IMR-90 (cell line): ENCODE data around the gene CSNK1D. TPM values are rescaled to one million over a fixed set of nuclear protein-coding genes. Genes with fewer than 3 reads are reported as not detected.

Experiments used
- ATAC-seq: fragments of 200-7000 bp; cut with Tn5 transposase; 2 replicates; pipeline ENCODE4 v1.9.1; 2020; ENCODE audit warnings: low read depth, mild to moderate bottlenecking, moderate library complexity
- BruUV-seq: library from RNA; stranded (reverse); fragments of 400-500 nt; replicated peaks from 2 replicates; lab custom pipeline; 2021; lab: Mats Ljungman, UMichigan
- CTCF ChIA-PET: fragments of 300-600 bp; formaldehyde crosslinking; extraction: SDS; loops from one replicate; lab custom pipeline; 2021; ENCODE audit warnings: antibody characterized with exemption; lab: Yijun Ruan, JAX
- POLR2A ChIA-PET: fragments of 300-600 bp; sonication (Branson Sonifier 250); formaldehyde crosslinking; loops from one replicate; lab custom pipeline; 2022; ENCODE audit warnings: antibody characterized with exemption; ENCODE audit not compliant: unreplicated experiment; lab: Charles Lee
- DNase-seq: peaks from one replicate; pipeline ENCODE4 v3.0.0; 2013
- H2AFZ ChIP-seq: replicated peaks from 2 replicates; pipeline ENCODE3; 2013; ENCODE audit warnings: low read length, mild to moderate bottlenecking; ENCODE audit not compliant: poor library complexity
- H2AK5ac ChIP-seq: 2 replicates; pipeline ENCODE4 v1.6.1; 2013; ENCODE audit warnings: low read depth, low read length, inconsistent platforms
- H2AK9ac ChIP-seq: replicated peaks from 2 replicates; pipeline ENCODE3; 2013; ENCODE audit warnings: mild to moderate bottlenecking, low read depth, low read length, moderate library complexity; ENCODE audit not compliant: poor library complexity
- H2BK120ac ChIP-seq: 2 replicates; pipeline ENCODE4 v1.6.1; 2013; ENCODE audit warnings: low read depth, low read length, inconsistent platforms
- H2BK15ac ChIP-seq: 3 replicates; pipeline ENCODE4 v1.6.1; 2013; ENCODE audit warnings: low read depth, low read length, inconsistent platforms
- H2BK20ac ChIP-seq: 2 replicates; pipeline ENCODE4 v1.6.1; 2013; ENCODE audit warnings: low read depth, mild to moderate bottlenecking, inconsistent platforms, low read length, moderate library complexity
- H2BK5ac ChIP-seq: 2 replicates; pipeline ENCODE4 v1.6.1; 2013; ENCODE audit warnings: mild to moderate bottlenecking, low read depth, low read length, inconsistent platforms; ENCODE audit not compliant: poor library complexity, severe bottlenecking
- H3K14ac ChIP-seq: replicated peaks from 2 replicates; pipeline ENCODE4 v1.6.1; 2013; ENCODE audit warnings: low read depth, low read length, inconsistent platforms
- H3K18ac ChIP-seq: 2 replicates; pipeline ENCODE4 v1.6.1; 2013; ENCODE audit warnings: low read depth, low read length, control low read depth
- H3K23ac ChIP-seq: 2 replicates; pipeline ENCODE4 v1.6.1; 2013; ENCODE audit warnings: low read depth, low read length, inconsistent platforms
- H3K27ac ChIP-seq: 2 replicates; pipeline ENCODE4 v1.5.1; 2013; ENCODE audit warnings: mild to moderate bottlenecking, control low read depth, low read length; ENCODE audit not compliant: insufficient read depth
- H3K27me3 ChIP-seq: 2 replicates; pipeline ENCODE4 v1.6.1; 2013; ENCODE audit warnings: low read length; ENCODE audit not compliant: control insufficient read depth, insufficient read depth
- H3K36me3 ChIP-seq: 2 replicates; pipeline ENCODE4 v1.6.1; 2013; ENCODE audit warnings: low read length, mixed read lengths; ENCODE audit not compliant: control insufficient read depth, insufficient read depth
- H3K4ac ChIP-seq: 2 replicates; pipeline ENCODE4 v1.6.1; 2013; ENCODE audit warnings: low read depth, low read length, inconsistent platforms
- H3K4me1 ChIP-seq: 2 replicates; pipeline ENCODE4 v1.6.1; 2013; ENCODE audit warnings: low read length, mixed read lengths; ENCODE audit not compliant: control insufficient read depth, insufficient read depth
- H3K4me2 ChIP-seq: 2 replicates; pipeline ENCODE4 v1.6.1; 2013; ENCODE audit warnings: low read depth, mild to moderate bottlenecking, control low read depth, low read length, moderate library complexity
- H3K4me3 ChIP-seq: 2 replicates; pipeline ENCODE4 v1.5.1; 2013; ENCODE audit warnings: low read depth, mild to moderate bottlenecking, control low read depth, low read length, moderate library complexity; ENCODE audit not compliant: insufficient read depth
- H3K56ac ChIP-seq: 2 replicates; pipeline ENCODE4 v1.6.1; 2013; ENCODE audit warnings: low read length, inconsistent platforms; ENCODE audit not compliant: insufficient read depth; ENCODE audit errors: extremely low read depth
- H3K79me1 ChIP-seq, 2 experiments: 2 replicates each; pipeline ENCODE4 v1.6.1; 2013; ENCODE audit warnings: low read length in 2 of 2, inconsistent platforms in 1 of 2, low read depth in 1 of 2
- H3K9ac ChIP-seq: 2 replicates; pipeline ENCODE4 v1.6.1; 2013; ENCODE audit warnings: low read depth, low read length, control low read depth
- H3K9me1 ChIP-seq: 2 replicates; pipeline ENCODE4 v1.6.1; 2013; ENCODE audit warnings: low read length, inconsistent platforms; ENCODE audit not compliant: insufficient read depth
- H3K9me3 ChIP-seq: 2 replicates; pipeline ENCODE4 v1.6.1; 2013; ENCODE audit warnings: low read length; ENCODE audit not compliant: control insufficient read depth, insufficient read depth
- H4K20me1 ChIP-seq: 2 replicates; pipeline ENCODE4 v1.6.1; 2013; ENCODE audit warnings: low read length, inconsistent platforms; ENCODE audit not compliant: insufficient read depth
- H4K5ac ChIP-seq: 2 replicates; pipeline ENCODE4 v1.6.1; 2013; ENCODE audit warnings: mild to moderate bottlenecking, low read depth, low read length, control low read depth
- H4K8ac ChIP-seq, 2 experiments: 2 replicates each; pipeline ENCODE4 v1.6.1; 2013; ENCODE audit warnings: low read depth in 2 of 2, low read length in 2 of 2, control low read depth in 1 of 2, inconsistent platforms in 1 of 2
- H4K91ac ChIP-seq: 2 replicates; pipeline ENCODE4 v1.6.1; 2013; ENCODE audit warnings: low read depth, low read length, inconsistent platforms; ENCODE audit not compliant: insufficient read depth
- CEBPB ChIP-seq: IDR thresholded peaks from 2 replicates; pipeline ENCODE4 v1.6.1; 2012; ENCODE audit warnings: low read depth, low read length, improper control_type of control experiment
- CHD1 ChIP-seq: IDR thresholded peaks from 2 replicates; pipeline ENCODE4 v1.6.1; 2012; ENCODE audit warnings: low read depth, low read length, improper control_type of control experiment
- FOS ChIP-seq: fragments of 150-350 bp; IDR thresholded peaks from 2 replicates; pipeline ENCODE4 v1.6.1; 2016; ENCODE audit warnings: low read depth, low read length
- MAFK ChIP-seq: IDR thresholded peaks from 2 replicates; pipeline ENCODE4 v1.6.1; 2012; ENCODE audit warnings: low read depth, low read length, improper control_type of control experiment
- MXI1 ChIP-seq: IDR thresholded peaks from 2 replicates; pipeline ENCODE4 v1.6.1; 2012; ENCODE audit warnings: low read depth, mild to moderate bottlenecking, low read length, moderate library complexity, borderline replicate concordance
- NFE2L2 ChIP-seq: fragments of 150-350 bp; IDR thresholded peaks from 2 replicates; pipeline ENCODE4 v1.6.1; 2016; ENCODE audit warnings: low read depth, mild to moderate bottlenecking, low read length
- RCOR1 ChIP-seq: IDR thresholded peaks from 2 replicates; pipeline ENCODE4 v1.6.1; 2012; ENCODE audit warnings: mild to moderate bottlenecking, low read length, improper control_type of control experiment; ENCODE audit not compliant: insufficient replicate concordance
- WGBS, 2 experiments: methylation state at CpG; one replicate each; pipeline versions ENCODE4 v1.1.5 to v1.1.7; 2013; ENCODE audit warnings: missing lambda C conversion rate in 2 of 2; ENCODE audit not compliant: insufficient read length in 1 of 2; ENCODE audit errors: extremely low coverage in 2 of 2; 5-methylcytosine and 5-hydroxymethylcytosine counted together
- dilution Hi-C: fragments of 300-500 bp; cut with HindIII; formaldehyde crosslinking; loops from one replicate; pipeline ENCODE4 v1.14.3; 2018; ENCODE audit warnings: low sequenced_read_pairs; ENCODE audit not compliant: unreplicated experiment
- in situ Hi-C: fragments of 300-500 bp; cut with MboI; formaldehyde crosslinking; loops from 3 replicates; pipeline ENCODE4 v1.14.3; 2019; ENCODE audit warnings: low sequenced_read_pairs, inconsistent platforms, mixed read lengths
- intact Hi-C: fragments of 100-400 bp; cut with micrococcal nuclease; formaldehyde crosslinking; loops from 2 replicates; pipeline ENCODE4 v1.10.0; 2022
- polyA plus RNA-seq, 3 experiments: library from polyadenylated mRNA; depleted of rRNA; stranded (reverse); fragments of >200 nt; gene quantifications; 2 replicates each; pipeline ENCODE4 v1.2.3, GENCODE V29; 2012; ENCODE audit warnings: low replicate concordance in 1 of 3
- total RNA-seq: library from RNA; depleted of rRNA; stranded (reverse); fragments of >200 nt; gene quantifications from 2 replicates; pipeline ENCODE4 v1.2.3, GENCODE V29; 2012

Gene CSNK1D
- total and polyA plus RNA-seq, 2 of the 4 experiments (the other 2 are of a cell fraction) = 47.1 to 186 TPM

- Histone ChIP-seq H3K4ac (peak overlapping the region; percentile 64), H4K91ac (0 out of 2 replicates have a peak overlapping the region, but pooled peaks have one; percentile 20), H3K27me3 (no peaks in the 10 kb centered on the region), H3K56ac (no peak overlapping the region), H4K20me1 (peaks cover 18% of the 10 kb centered on the region), H2AFZ (peak overlapping the region; percentile 38), H3K79me1 (peaks cover 11 to 42% of the 10 kb centered on the region in 2 experiments), H2BK20ac (peak overlapping the region; percentile 23), H3K27ac (peak overlapping the region; percentile 1; the same call in 1 of the 2 replicates), H3K23ac (no peak overlapping the region), H3K9ac (no peak overlapping the region), H3K4me2 (no peak overlapping the region), H4K5ac (no peak overlapping the region), H2AK9ac (peak overlapping the region; percentile 61), H2AK5ac (peak overlapping the region; percentile 91), H2BK5ac (peak overlapping the region; percentile 34), H2BK15ac (no peak overlapping the region), H3K4me1 (peaks cover 11% of the 10 kb centered on the region), H4K8ac (no peak overlapping the region; a peak in 1 of 4 replicates), H3K18ac (no peak overlapping the region), H3K4me3 (no peak overlapping the region), H2BK120ac (peak overlapping the region; percentile 18; the same call in 1 of the 2 replicates), H3K14ac (0 out of 2 replicates have a peak overlapping the region, but pooled peaks have one; percentile 22), H3K9me3 (no peaks in the 10 kb centered on the region), H3K36me3 (peaks cover 6% of the 10 kb centered on the region; the same call in 1 of the 2 replicates), H3K9me1 (peaks cover 9% of the 10 kb centered on the region)
- TF ChIP-seq MXI1 = no peak
- peak; percentile 91 for TF ChIP-seq FOS
- peak; percentile 38; the same call in 1 of the 2 replicates for TF ChIP-seq MAFK
- TF ChIP-seq CEBPB = no peak
- no peak for TF ChIP-seq NFE2L2
- no peak for TF ChIP-seq CHD1
- no peak for TF ChIP-seq RCOR1
- ATAC-seq (peak; percentile 84), DNase-seq (peak; percentile 85)
- intact Hi-C loops (loop anchor here (5.0 kb wide), 1 partner anchor 37 kb away; no protein-coding TSS in a partner anchor), in situ Hi-C loops (no loop called here), dilution Hi-C loops (no loop called here)
- ChIA-PET POLR2A (interaction anchor here (1.1 kb wide), 1 partner anchor 24 kb away, joined by 3 read pairs; no protein-coding TSS in a partner anchor), CTCF (interaction anchor here (1.1 to 1.2 kb wide), 2 partner anchors 11 to 175 kb away, joined by 3 to 5 read pairs; no protein-coding TSS in a partner anchor)
- 33% methylated on average over 7 of the region's 25 CpGs; no CpG with 5 or more reads in 1 of the 2 experiments for WGBS, 2 experiments
- BruUV-seq = no TSS peak
Observed at GRCh38 chr17:82204831-82205719, 68.4 kb downstream of the CSNK1D start.
